HG02885 (cell line): ENCODE results near the gene EIF1.
"Not testable (repeated sequence)": the region's sequence is repeated elsewhere in the genome, so short reads cannot be mapped to it uniquely, and the experiment has no call there.

Experiments used
- ATAC-seq: cut with Tn5 transposase; IDR thresholded peaks from one replicate; pipeline ENCODE4 v1.9.1; 2021; ENCODE audit warnings: mild to moderate bottlenecking; ENCODE audit not compliant: unreplicated experiment, poor library complexity

The EIF1 gene

DNA sequence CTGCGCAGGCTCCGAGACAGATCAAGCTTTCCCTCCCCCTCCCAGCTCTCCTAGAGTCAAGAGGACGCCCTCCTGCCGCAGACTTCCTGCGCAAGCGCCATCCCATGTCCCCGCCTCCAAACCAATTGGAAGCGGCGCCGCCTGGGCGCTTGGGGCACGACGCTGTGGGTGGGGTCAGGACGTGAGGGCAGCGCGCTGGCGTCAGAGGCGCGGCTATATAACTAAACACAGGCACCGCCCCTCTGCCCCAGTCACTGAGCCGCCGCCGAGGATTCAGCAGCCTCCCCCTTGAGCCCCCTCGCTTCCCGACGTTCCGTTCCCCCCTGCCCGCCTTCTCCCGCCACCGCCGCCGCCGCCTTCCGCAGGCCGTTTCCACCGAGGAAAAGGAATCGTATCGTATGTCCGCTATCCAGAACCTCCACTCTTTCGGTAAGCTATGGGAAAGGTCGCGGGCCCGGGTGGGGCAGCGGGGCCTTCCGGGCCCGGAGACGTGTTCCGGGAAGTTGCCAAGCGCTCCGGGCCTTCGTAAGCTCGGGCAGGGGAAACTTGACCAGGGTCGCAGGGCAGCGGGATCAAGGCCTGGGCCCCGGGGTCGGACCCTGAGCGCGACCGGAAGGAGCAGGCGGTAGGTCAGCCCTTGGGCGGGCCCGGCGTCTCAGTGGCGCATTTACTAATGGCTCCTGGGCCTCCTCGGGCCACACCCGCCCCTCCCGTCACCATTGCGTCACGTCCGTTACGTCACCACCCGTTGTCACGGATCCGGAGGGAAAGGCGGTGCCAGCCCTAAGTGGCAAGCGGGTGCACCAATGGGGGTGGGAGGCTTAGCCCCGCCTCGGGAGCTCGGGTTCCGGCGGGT is at the start of gene EIF1:
Gene EIF1, plus strand, starts transcription at position 245 of the 856 bp plus-strand sequence. Its CDS starts 154 bp downstream, at position 399.
- peak; percentile 76 for ATAC-seq

DNA sequence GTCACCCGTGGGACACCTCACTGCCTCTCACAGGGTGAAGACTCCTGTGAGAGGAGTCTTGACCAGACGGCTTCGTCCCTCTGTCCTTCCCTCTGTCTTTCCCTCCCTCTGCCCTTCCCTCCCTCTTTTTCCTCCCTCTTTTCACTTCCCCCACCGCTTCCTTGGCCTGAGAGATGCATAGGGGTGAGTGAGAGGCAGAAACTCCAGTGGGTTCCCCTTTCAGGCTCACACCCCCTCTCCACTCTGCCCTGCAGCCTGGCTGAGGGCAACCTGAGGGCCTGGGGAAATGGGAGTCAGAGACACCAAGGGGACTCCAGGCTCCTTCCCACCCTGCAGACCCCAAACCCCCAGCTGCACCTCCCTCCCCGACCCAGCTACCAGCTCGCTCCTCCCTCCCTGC is 49.7 kb upstream of the EIF1 start:
- ATAC-seq, result no peak

GRCh38 chr17:41639492-41640473 is 48.9 kb upstream of the EIF1 start:
- no peak for ATAC-seq

GRCh38 chr17:41640596-41640995 is 48.1 kb upstream of the EIF1 start:
- ATAC-seq, result not testable (repeated sequence)

DNA sequence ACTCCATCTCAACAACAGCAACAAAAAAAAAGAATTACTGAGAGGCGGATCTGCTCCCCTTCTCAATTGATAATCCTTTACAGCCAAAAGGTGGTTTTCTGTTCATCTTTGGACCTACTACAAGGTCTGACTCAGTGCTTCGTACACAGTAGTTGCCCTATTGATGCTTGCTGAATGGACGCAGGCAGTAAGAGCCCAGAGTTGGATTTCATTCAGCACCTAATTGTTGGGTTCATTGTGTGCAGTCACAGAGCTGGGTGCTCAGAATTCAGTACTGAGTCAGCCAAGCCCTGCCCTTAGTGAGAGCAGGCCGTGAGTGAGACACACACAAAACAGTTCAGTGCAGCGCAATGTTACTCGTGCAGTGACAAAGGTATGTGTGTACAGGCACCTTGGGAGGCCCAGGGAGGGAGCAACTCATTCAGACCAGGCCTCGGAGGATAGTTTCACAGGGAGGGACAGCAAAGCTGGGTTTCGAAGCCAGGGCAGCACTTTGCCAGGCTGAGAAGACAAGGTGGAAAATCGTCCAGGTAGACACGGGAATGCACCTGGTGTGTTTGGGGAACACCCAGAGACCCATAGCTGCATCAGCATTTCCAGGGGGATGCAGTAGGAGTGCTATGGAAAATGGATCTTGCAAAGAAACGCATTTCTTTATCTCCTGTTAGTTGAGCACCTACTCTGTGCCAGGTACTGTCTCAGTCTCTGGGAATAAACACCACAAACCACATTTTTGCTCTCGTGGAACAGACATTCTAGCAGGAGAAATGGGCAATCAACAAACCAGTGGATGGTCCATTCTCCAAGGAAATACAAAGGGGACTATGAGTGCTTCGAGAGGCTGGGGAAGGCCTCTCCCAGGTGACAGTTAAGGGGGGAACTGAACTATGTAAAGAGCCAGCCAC is 46.2 kb upstream of the EIF1 start:
- no peak for ATAC-seq

DNA sequence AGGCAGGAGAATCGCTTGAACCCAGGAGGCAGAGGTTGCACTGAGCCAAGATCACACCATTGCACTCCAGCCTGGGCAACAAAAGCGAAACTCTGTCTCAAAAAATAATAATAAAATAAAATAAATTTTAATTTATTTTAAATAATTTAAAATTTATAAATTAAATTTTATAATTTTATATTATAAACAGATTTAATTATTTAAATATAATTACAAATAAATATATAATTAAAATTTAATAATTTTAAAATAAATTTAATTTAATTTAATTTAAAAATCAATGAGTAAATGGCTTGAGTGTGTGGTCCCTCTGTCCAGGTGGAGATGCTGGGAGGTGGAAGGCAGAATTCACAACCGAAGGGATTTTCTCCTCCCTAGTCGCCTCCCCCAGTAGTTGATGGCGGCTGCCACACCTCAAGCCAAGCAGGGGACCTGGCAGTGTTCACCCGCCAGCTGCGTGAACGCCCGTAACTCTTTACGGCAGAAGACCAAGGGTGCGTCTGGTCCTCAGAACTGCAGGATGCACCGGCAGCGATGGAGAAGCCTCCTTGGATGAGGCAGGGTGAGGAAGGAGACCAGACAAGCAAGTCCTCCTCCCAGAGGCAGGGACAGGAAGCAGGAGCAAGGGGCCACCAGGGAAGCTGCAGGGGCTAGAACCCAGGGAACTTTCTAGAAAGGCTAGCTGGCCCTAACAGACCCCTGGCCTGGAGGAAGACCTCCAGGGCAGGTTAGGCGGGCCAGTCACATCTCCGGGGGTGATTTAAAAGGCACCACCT is 41.5 kb upstream of the EIF1 start:
- no peak for ATAC-seq

DNA sequence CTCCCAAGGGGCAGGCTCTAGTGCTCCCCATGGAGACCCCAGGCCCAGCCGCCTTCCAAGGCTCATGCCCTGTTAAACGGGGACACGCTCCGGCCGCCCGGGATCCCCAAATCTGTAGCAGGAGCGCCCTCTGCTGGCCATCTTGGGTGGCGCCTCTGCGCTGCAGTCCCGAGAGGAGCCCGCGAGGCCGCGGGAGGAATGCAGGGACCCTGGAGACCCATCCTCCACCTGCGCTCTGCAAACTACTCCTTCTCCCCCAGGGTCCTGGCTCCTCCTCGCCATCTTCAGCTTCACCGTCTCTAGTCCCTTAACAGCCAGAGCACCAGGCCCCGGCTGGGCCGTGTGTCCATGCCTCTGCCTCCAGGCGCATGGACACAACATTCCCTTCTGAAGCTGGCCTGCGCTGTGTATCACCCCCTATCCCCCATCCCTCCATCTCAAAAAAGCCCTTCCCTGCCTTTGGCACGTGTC is 40.7 kb upstream of the EIF1 start:
- peak; percentile 55 for ATAC-seq

- ATAC-seq, result peak; percentile 64
These were observed 40.1 kb upstream of the EIF1 start for GRCh38 chr17:41648411-41649195.

- no peak for ATAC-seq
These were observed 38.7 kb upstream of the EIF1 start for GRCh38 chr17:41649923-41650519.

DNA sequence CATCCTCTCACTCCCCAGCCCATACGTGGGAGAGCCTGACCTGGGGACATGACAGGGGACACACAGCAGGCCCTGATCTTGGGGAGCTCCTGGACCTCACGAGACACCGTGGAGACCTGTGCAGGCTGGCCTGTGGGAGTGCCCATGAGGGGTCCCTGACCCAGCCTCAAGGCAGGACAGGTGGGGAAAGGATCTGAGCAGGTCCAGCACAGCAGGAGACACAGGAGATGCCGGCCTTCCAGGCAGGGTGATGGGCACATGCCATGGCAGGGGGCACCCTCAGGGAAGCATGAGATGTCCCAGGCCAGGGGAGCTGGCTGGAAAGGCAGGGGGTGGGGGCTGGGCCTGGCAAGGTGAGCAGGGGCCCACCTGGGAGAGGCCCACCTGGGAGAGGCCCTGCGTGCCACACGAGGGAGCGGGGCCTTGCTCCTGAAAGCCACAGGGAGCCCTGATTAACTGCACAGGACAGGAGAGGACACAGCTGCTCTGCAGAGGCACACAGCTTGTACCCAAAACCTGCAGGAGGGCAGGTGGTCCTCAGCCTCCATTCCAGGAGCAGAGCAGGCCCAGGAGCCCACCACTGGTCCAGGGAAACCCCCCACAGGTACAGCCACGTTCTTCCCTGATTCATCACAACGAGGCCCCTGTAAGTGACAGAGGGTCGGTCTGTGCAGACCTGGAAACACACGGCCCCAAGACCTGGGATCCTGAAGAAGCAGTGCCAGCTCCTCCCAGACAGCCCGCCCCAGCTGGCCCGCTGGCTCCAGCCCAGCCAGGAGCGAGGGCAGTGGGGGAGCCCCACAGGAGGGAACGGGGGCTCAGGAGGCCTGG is 37.7 kb upstream of the EIF1 start:
- no peak for ATAC-seq

DNA sequence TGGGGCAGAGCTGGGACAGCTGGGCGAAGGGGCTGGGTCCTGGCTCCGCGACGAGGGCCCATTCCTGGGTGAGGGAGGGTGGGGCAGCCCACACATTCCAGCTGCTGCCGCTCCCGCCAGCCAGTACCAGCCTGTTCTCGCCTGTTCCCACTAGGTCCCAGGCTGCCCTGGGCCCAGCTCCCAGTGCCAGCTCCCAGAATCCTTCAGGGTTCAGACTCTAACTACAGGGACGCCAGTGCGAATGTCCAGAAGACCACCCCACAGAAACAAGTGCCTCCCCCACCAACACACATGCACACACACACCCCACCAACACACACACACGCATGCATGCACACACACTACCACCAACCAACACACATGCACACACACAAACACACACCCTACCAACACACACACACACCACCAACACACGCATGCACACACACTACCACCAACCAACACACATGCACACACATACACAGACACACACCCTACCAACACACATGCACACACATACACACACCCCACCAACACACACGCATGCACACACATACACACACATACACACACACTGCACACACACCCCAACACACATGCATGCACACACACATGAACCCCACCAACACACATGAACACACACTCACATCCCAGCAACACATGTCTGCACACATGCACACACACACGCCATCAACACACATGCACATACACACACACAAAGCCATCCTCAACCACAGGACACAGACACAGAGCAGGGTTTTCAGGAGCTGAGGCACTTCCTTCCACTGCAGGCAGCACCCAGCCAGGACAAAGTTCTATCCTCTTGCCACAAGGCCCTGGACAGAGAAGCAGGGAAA is 36.8 kb upstream of the EIF1 start:
- no peak for ATAC-seq

GRCh38 chr17:41652461-41652970 is 36.2 kb upstream of the EIF1 start:
- ATAC-seq, result no peak

DNA sequence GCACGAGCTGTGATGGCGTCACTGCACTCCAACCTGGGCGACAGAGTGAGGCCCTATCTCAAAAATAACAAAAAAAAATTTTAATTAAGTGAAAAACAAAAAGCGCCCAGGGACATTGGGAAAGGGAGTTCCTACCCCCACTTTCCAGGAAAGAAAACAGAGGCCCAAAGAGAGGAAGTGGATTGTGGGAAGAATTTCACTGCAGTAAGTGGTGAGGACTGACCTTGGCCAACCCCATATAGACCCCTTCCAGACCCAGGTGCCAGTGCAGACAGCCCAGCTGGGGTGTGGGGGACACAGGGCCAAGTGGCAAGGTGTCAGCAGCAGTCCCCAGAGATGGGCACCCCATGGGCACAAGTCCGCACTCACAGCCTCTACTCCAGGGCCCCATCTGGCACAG is 35.3 kb upstream of the EIF1 start:
- ATAC-seq, result no peak

- no peak for ATAC-seq
These were observed 34.6 kb upstream of the EIF1 start for GRCh38 chr17:41653892-41654677.
